ENCODE measurements around the gene IL12RB1.

GRCh38 chr19:18086590-18087138, at the start of gene IL12RB1:
- TF ChIP-seq PRMT3 (CRISPR knock-in tag; IDR thresholded peaks at IDR 0.05; ENCODE audit: borderline replicate concordance, low read depth) (no peak), ZNF276 (CRISPR knock-in tag; IDR thresholded peaks at IDR 0.05; ENCODE audit: low read depth) (no peak), CEBPZ (IDR thresholded peaks at IDR 0.05; ENCODE audit: low read length) (no peak), RFX5 (IDR thresholded peaks at IDR 0.05; ENCODE audit: low read depth, low read length) (no peak), ZBTB44 (CRISPR knock-in tag; IDR thresholded peaks at IDR 0.05) (no peak), PAF1 (CRISPR knock-in tag; IDR thresholded peaks at IDR 0.05) (no peak), TCF12 (IDR thresholded peaks at IDR 0.05) (no peak), TCF12 (CRISPR knock-in tag; IDR thresholded peaks at IDR 0.05) (no peak), ZNF253 (CRISPR knock-in tag; IDR thresholded peaks at IDR 0.05; ENCODE audit: borderline replicate concordance) (no peak), FOXK2 (IDR thresholded peaks at IDR 0.05) (no peak), ZNF160 (CRISPR knock-in tag; IDR thresholded peaks at IDR 0.05) (no peak), GRHL1 (CRISPR knock-in tag; conservative IDR thresholded peaks at IDR 0.05) (no peak), ZNF224 (CRISPR knock-in tag; IDR thresholded peaks at IDR 0.05) (no peak)
